Kidney tubule cell (primary cell): Measurements from ENCODE around the gene PRDM2.

ENCODE experiments used
- DNase-seq: peaks from one replicate; pipeline ENCODE4 v3.0.0-alpha.2; 2018; ENCODE audit warnings: low spot score

Gene PRDM2

GRCh38 chr1:13732971-13733667 is 33.1 kb downstream of the PRDM2 start:
- no peak for DNase-seq

DNA sequence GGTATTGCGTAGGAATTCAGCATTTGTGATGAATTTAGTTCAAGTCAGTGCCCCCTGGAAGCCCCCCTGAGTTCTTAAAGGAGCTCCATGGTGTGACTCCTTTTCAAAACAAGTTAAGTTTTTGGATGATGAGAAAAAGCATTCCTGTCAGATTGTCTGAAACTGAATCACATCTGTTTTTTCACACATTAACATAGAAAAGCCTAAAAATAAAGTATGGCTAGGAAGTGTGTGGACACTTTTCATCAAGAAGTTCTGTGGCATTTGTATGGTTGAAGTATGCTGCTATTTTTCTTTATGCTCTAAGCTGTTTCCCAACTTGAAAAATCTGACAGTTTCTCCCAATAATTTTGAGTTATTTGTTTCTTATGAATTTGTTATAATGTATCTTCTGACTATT is 33.7 kb downstream of the PRDM2 start:
- DNase-seq: no peak

DNA sequence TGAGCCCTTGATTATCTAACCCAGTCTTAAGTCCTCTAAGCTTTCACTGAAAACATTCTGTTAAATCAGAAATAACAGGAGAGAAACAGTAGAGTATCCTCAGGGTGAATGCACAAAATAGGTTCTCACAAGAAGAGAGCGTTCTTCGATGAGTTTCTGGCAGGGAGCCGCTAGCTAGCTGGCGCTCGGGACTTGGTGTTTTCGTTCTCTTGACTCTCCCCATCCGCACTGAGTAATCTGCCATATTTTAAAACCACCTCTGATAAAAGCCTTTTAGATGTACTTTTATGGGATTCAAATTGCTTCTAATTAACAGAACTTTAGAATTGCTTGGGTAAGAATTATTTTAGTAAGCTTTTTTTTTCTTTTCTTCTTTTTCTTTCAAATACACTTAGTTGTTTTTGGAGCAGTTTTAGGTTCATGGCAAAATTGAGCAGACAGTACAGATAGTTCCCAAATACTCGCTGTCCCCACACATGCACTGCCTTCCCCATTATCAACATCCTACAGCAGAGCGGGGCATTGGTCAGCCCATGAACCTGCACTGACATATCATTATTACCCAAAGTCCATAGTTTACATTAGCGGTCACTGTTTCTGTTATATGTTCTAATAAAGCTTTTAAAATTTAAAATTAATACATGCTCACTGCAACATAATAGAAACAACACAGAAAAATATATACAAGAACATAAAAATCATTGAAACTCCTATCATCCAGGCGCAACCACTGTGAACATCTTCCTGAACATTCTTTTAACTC is 35.4 kb downstream of the PRDM2 start:
- DNase-seq: no peak

GRCh38 chr1:13737398-13737797 is 37.4 kb downstream of the PRDM2 start:
- DNase-seq: peak; percentile 19

DNA sequence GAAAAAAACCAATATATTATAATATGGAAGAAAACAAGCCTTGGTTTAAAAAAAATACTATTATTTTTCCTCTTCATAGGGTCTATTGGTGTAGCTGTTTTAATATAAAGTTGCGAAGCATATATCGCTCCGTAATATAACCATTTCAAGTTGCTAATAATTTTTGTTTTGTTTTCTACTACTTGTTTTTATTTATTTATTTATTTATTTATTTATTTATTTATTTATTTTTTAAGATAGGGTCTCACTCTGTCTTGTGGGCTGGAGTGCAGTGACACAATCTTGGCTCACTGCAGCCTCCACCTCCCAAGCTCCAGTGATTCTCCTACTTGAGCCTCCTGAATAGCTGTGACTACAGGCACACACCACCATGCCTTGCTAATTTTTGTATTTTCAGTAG is 46.4 kb downstream of the PRDM2 start:
- DNase-seq: no peak

DNA sequence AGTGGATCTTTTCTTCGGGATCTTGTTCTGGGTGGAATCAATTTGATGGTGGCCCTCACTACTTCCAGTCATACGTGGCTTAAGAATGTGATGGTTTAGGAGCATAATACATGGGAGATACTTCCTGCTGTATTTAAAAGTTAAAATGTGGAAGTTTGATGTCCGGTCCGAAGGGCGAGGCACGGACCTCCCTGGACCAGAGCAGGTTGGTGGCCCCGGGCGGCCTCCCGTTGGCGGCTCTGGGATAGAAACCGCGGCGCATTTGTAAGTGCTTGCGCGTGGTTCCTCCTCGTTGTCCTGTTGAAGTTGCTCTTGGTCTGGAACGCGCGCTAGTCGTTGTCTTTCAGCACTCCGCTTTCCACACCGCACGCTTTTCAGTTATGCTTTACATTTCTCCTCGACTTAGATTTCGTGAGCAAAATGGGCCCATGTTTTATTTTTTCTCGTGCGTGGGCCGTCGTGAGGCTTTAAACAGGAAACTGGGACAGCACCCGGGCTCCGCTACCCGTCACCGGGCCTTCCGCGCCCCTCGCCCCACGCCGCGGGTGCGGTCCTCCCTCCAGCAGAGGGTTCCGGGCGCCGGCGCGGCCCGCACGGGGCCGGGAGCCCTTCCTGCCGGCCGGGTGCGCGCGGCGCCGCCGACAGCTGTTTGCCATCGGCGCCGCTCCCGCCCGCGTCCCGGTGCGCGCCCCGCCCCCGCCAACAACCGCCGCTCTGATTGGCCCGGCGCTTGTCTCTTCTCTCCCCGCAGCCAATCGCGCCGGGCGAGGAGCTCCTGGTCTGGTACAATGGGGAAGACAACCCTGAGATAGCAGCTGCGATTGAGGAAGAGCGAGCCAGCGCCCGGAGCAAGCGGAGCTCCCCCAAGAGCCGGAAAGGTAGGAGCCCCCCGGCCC is 48.9 kb downstream of the PRDM2 start:
- DNase-seq: peak; percentile 96

DNA sequence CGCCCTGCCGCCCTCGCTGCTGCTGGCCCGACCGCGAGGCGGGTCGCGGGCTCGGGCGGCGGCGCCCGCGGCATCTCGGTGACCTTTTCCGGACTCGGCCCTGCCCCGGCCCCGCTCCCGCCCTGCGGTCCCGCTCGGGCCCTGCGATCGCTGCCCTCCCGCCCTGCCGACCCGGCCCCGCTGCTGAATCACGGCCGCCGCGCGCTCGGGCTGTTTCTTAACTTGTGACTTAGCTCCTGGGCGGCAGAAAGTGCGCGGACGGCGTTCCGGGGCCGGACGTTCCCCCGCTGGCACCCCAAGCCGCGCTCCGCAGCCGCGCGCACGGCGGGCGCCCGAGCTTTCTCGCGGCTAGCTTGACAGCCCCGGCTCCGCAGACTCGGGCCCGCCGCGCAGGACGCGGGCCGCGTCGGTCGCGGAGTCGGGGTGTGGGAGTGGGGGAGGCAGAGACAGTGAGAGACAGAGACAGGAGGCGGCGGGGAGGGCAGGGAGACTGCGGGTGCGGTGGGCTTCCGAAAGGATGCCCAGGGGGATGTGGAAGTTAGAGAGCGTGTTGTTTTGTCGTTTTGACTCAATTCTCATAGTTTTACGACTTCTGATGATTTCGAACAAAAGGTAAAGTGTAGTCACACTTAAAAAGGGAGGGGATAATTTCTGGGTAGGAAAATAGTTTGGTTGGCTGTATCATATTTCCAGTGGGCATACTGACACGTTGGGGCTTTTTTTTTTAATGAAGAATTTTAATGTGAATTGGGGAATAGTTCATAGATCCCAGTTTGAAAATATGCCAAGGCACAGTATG is 49.8 kb downstream of the PRDM2 start:
- DNase-seq: peak; percentile 66

GRCh38 chr1:13751458-13751871 is 51.5 kb downstream of the PRDM2 start:
- DNase-seq: no peak

DNA sequence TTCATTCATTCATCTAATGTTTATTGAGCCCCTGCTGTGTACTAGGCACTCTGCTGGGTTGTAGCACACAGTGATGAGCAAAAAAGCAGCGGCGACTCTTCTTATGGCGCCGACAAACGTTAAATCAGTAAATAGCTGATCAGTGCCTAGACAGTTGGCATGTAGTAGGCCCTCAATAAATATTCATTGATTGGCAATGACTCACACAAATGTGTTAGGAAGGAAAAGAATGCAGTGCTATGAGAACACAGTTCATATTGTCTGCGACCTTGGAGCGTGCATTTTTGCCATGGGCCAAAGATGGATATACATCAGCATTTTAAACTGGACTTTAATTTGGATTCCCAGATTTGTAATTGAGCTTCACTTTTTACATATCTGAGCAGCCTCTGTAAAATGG is 52.0 kb downstream of the PRDM2 start:
- DNase-seq: peak; percentile 16

DNA sequence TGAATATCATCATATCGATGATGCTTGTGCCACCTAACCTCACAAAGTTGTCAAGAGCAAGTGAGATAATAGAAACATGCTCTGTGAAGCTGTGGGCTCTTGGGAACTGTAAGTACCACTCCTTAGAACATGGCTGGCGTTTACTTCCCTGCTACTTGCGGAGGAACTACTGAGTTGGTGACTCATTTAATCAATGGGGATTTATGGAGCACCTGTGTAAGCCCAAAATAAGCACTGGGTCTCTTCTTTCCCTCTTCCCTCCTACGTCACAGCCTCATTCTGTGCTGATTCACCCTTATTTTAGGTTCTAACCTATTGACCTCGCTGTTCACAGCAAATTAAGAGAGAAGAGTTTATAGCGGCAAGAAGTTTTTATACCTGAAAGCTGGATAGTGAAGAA is 52.9 kb downstream of the PRDM2 start:
- no peak for DNase-seq

DNA sequence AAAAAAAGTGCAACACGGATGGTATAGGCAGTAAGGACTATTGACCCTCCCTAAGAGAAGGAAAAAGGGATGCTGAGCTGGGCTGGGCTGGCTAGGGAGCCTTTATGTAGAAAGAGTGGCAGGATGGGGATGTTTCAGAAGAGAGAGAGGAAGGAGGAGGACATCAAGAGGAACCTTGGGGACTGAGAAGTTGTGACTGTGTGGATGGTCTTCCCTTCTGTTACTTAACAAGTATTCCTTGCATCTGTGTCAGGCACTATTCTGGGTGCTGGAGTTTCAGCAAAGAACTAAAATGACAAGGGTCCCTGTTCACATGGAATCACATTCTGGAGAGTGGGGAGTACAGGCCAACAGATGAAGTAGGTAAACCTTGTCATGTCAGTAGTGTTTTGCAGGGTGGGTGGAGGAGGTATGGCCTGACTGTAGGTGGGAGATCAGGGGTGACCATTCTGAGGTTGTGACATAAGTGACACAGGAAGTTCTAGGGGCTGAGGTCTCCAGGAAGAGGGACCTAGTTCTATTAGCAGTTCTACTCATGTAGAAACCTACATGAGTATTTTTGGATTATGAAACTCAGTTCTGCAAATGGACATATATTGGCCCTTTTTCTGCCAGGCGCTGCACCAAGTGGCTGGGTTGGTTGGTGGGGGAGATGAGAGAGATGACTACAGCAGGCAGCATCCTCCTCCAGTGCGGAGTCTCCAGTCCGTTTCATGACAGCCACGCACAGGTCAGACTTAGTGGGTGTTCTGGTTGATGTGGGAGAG is 53.8 kb downstream of the PRDM2 start:
- no peak for DNase-seq

DNA sequence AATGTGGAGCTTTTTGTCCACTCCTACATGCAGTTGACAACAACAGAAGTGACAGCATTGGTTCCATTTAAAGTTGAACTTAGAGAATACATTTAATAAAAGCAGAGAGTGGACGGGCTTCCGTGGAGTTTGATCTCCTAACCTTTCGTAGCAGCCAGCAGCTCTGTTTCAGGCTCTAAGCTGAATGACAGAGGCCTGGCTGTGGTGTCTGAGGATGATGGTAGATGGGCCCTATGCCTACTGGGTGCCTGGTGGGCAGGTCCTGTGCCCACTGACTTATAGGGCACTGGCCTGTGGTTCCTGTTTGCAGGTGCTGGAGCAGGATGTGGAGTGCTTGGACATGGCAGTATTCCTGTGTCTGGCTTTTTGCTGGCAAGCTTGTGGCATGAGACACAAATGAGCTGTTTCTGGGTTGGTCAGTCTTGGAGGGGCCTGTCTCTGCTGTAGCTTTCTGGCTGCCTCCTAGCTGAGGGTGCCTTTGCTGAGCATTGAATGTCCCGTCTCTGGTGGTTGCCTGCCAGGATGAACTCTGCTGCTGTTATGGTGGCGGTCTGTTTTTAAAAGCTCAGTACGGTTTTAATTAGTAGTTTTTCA is 54.6 kb downstream of the PRDM2 start:
- DNase-seq: peak; percentile 67

DNA sequence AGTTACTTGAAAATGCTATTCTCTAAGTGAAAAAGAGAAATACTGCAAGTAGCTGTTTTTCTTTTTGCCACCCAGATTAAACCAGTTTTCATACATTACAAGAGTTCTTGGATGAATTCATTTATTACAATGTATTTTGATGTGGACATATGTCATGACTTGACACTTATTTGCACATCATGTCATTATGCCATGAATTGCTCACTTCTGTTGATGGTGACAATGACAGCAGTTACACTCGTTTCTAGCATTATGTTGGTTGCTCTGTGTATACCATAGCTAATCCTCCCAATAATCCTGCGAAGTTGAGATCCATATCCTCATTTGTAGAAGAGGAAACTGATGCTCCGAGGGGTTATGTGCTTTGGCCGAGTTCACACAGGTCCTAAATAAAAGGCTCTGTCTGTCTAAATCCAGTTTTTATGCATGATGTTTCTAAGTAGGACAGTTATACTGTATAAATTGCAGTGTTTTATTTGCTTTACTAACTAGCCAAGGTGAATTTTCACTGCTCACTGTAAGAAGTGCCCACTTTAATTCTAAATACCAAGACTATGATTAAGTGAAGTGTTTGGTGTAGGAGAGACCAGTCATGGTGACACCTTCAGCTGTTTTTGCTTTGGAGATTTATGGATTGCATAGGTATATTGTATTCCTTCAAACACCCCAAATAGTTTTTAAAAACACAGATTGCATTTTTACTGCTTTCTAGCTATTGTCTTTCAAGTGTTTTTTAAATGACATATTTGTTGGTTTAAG is 56.7 kb downstream of the PRDM2 start:
- DNase-seq: no peak

DNA sequence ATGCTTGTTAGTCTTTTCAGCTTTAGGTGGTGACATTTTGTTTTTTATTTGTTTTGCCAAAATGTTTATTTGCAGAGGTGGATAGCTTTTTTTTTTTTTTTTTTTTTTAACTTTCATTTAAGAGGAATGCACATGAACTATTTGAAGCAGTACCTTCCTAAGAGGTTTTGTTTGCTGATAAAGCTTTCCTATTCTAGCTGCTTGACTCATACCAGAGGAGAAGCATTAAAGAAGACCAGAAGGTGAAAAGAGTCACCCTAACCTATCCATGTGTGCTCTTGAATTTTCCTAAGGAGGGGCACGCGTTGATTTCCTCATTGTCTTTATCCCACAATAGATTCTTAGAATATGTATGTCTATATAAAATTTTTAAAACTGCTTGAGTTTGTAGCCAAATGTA is 57.7 kb downstream of the PRDM2 start:
- peak; percentile 40 for DNase-seq

GRCh38 chr1:13759072-13759471 is 59.1 kb downstream of the PRDM2 start:
- DNase-seq: peak; percentile 58

GRCh38 chr1:13760340-13760739 is 60.4 kb downstream of the PRDM2 start:
- no peak for DNase-seq

GRCh38 chr1:13760921-13761320 is 60.9 kb downstream of the PRDM2 start:
- DNase-seq: peak; percentile 45

- DNase-seq: no peak
Measured at GRCh38 chr1:13761883-13762282, 61.9 kb downstream of the PRDM2 start.

DNA sequence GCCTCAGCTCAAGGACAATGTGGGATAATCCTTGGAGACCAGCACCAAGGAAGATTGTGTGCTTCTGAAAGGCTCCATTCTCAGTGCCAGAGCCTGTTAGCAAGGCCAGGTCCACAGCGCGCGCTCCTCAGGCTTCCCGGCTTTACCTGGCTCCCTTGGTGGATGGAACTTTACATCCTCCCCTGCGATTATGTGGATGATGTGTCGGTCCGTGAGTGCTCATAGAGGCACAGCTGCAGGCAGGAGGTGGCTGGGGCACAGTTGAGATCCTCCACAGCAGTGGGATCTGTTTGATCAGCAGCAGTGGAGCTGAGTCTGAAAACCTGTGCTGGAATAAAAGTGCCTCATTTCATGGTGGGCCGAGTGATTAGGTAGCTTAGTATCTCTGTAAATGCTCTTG is 62.7 kb downstream of the PRDM2 start:
- no peak for DNase-seq

DNA sequence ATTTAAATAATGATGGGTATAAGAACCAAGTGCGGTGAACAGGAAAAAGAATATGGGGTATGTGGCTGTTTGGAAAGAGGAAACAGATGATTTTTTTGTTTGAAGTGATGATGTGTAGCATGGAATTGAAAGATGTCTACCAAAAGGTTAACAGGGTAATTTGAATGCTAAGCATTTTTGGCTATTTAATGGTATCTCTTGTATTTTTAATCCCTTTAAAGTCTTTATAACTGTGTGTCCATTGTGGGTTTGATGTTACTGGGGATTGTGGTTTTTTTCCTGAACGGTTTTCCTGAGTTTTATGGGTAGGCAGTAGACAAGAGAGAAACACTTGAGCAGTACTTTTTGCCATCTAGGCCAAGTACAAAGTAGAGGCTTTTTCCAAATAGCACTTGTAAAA is 63.2 kb downstream of the PRDM2 start:
- DNase-seq: no peak
